GM12878 (cell line): Measurements from ENCODE around the gene AHCY.
"Not testable (repeated sequence)": the region's sequence is repeated elsewhere in the genome, so short reads cannot be mapped to it uniquely, and the experiment has no call there.

ENCODE experiments used
- HDAC6 ChIP-seq: fragments of 200-600 bp; sonication (generic); IDR thresholded peaks from one replicate; pipeline ENCODE4 v1.8.0; 2017; ENCODE audit warnings: antibody characterized with exemption; ENCODE audit not compliant: unreplicated experiment
- KDM1A ChIP-seq: fragments of 200-600 bp; sonication (generic); IDR thresholded peaks from 2 replicates; pipeline ENCODE4 v1.6.1; 2016; ENCODE audit warnings: borderline replicate concordance
- SUPT20H ChIP-seq: IDR thresholded peaks from 2 replicates; pipeline ENCODE4 v1.6.1; 2011; ENCODE audit warnings: low read depth, mild to moderate bottlenecking, low read length, moderate library complexity, borderline replicate concordance; ENCODE audit not compliant: control insufficient read depth
- TCF7 ChIP-seq: IDR thresholded peaks from 2 replicates; pipeline ENCODE4 v1.6.1; 2014; ENCODE audit warnings: antibody characterized with exemption, borderline replicate concordance
- TF ChIP-seq, protein P1 (sequence below), 3 experiments: IDR thresholded peaks in 2 of 3; conservative IDR thresholded peaks in 1 of 3; 2 replicates each; pipeline ENCODE4 v1.5.1; 2011; ENCODE audit warnings: low read depth in 3 of 3, low read length in 3 of 3, mild to moderate bottlenecking in 3 of 3, control low read depth in 2 of 3, moderate library complexity in 2 of 3, inconsistent platforms in 1 of 3, mixed read lengths in 1 of 3; ENCODE audit not compliant: control insufficient read depth in 2 of 3, insufficient read depth in 1 of 3; ENCODE audit errors: extremely low read depth in 1 of 3

GRCh38 chr20:34345839-34346532 is 42.8 kb upstream of the AHCY start:
- TF ChIP-seq, protein P1, sequence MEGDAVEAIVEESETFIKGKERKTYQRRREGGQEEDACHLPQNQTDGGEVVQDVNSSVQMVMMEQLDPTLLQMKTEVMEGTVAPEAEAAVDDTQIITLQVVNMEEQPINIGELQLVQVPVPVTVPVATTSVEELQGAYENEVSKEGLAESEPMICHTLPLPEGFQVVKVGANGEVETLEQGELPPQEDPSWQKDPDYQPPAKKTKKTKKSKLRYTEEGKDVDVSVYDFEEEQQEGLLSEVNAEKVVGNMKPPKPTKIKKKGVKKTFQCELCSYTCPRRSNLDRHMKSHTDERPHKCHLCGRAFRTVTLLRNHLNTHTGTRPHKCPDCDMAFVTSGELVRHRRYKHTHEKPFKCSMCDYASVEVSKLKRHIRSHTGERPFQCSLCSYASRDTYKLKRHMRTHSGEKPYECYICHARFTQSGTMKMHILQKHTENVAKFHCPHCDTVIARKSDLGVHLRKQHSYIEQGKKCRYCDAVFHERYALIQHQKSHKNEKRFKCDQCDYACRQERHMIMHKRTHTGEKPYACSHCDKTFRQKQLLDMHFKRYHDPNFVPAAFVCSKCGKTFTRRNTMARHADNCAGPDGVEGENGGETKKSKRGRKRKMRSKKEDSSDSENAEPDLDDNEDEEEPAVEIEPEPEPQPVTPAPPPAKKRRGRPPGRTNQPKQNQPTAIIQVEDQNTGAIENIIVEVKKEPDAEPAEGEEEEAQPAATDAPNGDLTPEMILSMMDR (IDR thresholded peaks at IDR 0.05 in 2 of 3, conservative IDR thresholded peaks at IDR 0.05 in 1 of 3; ENCODE audit: control insufficient read depth in 2 of 3, extremely low read depth in 1 of 3, insufficient read depth in 1 of 3, low read depth in 3 of 3, low read length in 3 of 3), result not testable (repeated sequence)
- not testable (repeated sequence) for TF ChIP-seq TCF7, HDAC6, KDM1A, SUPT20H
